HG03354 (cell line): ENCODE measurements around the gene UBE2D2.
"Not testable (repeated sequence)": the region's sequence is repeated elsewhere in the genome, so short reads cannot be mapped to it uniquely, and the experiment has no call there.

Experiments used
- ATAC-seq: cut with Tn5 transposase; IDR thresholded peaks from one replicate; pipeline ENCODE4 v1.9.1; 2021; ENCODE audit warnings: mild to moderate bottlenecking; ENCODE audit not compliant: unreplicated experiment, poor library complexity, severe bottlenecking

UBE2D2 gene

GRCh38 chr5:139543423-139543991 lies 17.6 kb upstream of the UBE2D2 start:
- peak; percentile 94 for ATAC-seq

- not testable (repeated sequence) for ATAC-seq
Measured at GRCh38 chr5:139546593-139546992, 14.5 kb upstream of the UBE2D2 start.

- no peak for ATAC-seq
Measured at GRCh38 chr5:139549162-139549894, 11.8 kb upstream of the UBE2D2 start.

- not testable (repeated sequence) for ATAC-seq
Measured at GRCh38 chr5:139550051-139550872, 10.9 kb upstream of the UBE2D2 start.

GRCh38 chr5:139551191-139551889 lies 9.8 kb upstream of the UBE2D2 start:
- no peak for ATAC-seq

- no peak for ATAC-seq
Measured at GRCh38 chr5:139552893-139553575, 8.1 kb upstream of the UBE2D2 start.

GRCh38 chr5:139554264-139554663 lies 6.9 kb upstream of the UBE2D2 start:
- no peak for ATAC-seq

- ATAC-seq, result no peak
Measured at GRCh38 chr5:139557811-139558210, 3.3 kb upstream of the UBE2D2 start.

- peak; percentile 25 for ATAC-seq
Measured at GRCh38 chr5:139561655-139562451, 714 bp downstream of the UBE2D2 start.

GRCh38 chr5:139562847-139563246 lies 1.7 kb downstream of the UBE2D2 start:
- ATAC-seq, result no peak

GRCh38 chr5:139565411-139566305 lies 4.5 kb downstream of the UBE2D2 start:
- peak; percentile 38 for ATAC-seq

GRCh38 chr5:139566611-139567010 lies 5.5 kb downstream of the UBE2D2 start:
- no peak for ATAC-seq

- no peak for ATAC-seq
Measured at GRCh38 chr5:139569270-139569955, 8.3 kb downstream of the UBE2D2 start.

GRCh38 chr5:139571543-139571942 lies 10.4 kb downstream of the UBE2D2 start:
- ATAC-seq, result no peak

GRCh38 chr5:139571966-139572365 lies 10.8 kb downstream of the UBE2D2 start:
- ATAC-seq, result no peak

GRCh38 chr5:139574641-139575312 lies 13.6 kb downstream of the UBE2D2 start:
- ATAC-seq, result peak; percentile 39

- no peak for ATAC-seq
Measured at GRCh38 chr5:139575313-139575646, 14.1 kb downstream of the UBE2D2 start.
